Psoas muscle (tissue), 8 donors: ENCODE results near the gene NOLC1. TPM values are rescaled to one million over a fixed set of nuclear protein-coding genes. Genes with fewer than 3 reads are reported as not detected.

ENCODE experiments used
- ATAC-seq, 4 donors: fragments of 200-7000 bp; cut with Tn5 transposase; one replicate each; pipeline ENCODE4 v1.9.1; 2020; ENCODE audit warnings: moderate library complexity in 3 of 4, mild to moderate bottlenecking in 2 of 4
- DNase-seq, 2 donors: peaks; one replicate each; pipeline ENCODE4 v3.0.0-alpha.2; 2020
- H3K27ac ChIP-seq: fragments of 200-600 bp; one replicate; pipeline ENCODE4 v1.8.0; 2022
- H3K27me3 ChIP-seq, 3 donors: fragments of 200-600 bp in 1 of 3; one replicate each; pipeline versions ENCODE4 v1.6.1 to v1.8.0; 2013 to 2022; ENCODE audit warnings: low read length in 2 of 3, mild to moderate bottlenecking in 2 of 3, moderate library complexity in 1 of 3; ENCODE audit not compliant: insufficient read depth in 3 of 3
- H3K36me3 ChIP-seq, 2 donors: fragments of 200-600 bp in 1 of 2; one replicate each; pipeline versions ENCODE4 v1.6.1 to v1.8.0; 2013 to 2022; ENCODE audit warnings: low read depth in 1 of 2, mild to moderate bottlenecking in 1 of 2, moderate library complexity in 1 of 2; ENCODE audit not compliant: insufficient read depth in 1 of 2
- H3K4me1 ChIP-seq: fragments of 200-600 bp; one replicate; pipeline ENCODE4 v1.8.0; 2022
- H3K4me3 ChIP-seq: fragments of 200-600 bp; one replicate; pipeline ENCODE4 v1.8.0; 2022; ENCODE audit warnings: mild to moderate bottlenecking
- H3K9me3 ChIP-seq: fragments of 200-600 bp; one replicate; pipeline ENCODE4 v1.8.0; 2022
- WGBS, 3 donors: extraction: QIAGEN DNeasy Blood & Tissue Kit; methylation state at CpG; one replicate each; pipeline versions ENCODE4 v1.1.6 to v1.1.7; 2013; 5-methylcytosine and 5-hydroxymethylcytosine counted together
- intact Hi-C, 2 donors: fragments of 100-400 bp; cut with DNase I; formaldehyde crosslinking; loops; one replicate each; pipeline versions ENCODE4 v1.11.0 to v1.14.2; 2022
- polyA plus RNA-seq, 3 donors: library from polyadenylated mRNA; stranded (reverse); fragments of 200-250 nt; gene quantifications; one replicate each; pipeline ENCODE4 v1.2.3, GENCODE V29; 2013
- total RNA-seq, 4 donors: library from RNA; stranded (reverse); fragmentation: NEBNext Ultra II Directional in 2 of 4; extraction: Animal tissue kit (Norgen Biotek cat#: 25700) in 2 of 4; gene quantifications; one replicate each; pipeline versions ENCODE4 v1.2.1 to v1.2.4, GENCODE V29; 2021 to 2023
- TF ChIP-seq, protein P1 (sequence below): fragments of 200-600 bp; IDR thresholded peaks from one replicate; pipeline ENCODE4 v1.8.0; 2022; ENCODE audit warnings: antibody characterized with exemption
- donor health status: healthy with polysubstance abuse.
- donor health status: DM: no; HTN: no; CAD: no; lungs with moderate emphysema.
- donor health status: Bipolar disorder and iron deficiency.
- donor health status: healthy.
- donor health status: DM: yes; HTN: yes; CAD: no.
- donor health status: DM: no; HTN: no; CAD: no.
- donor health status: DM: no; HTN: no; CAD: no.
- donor health status: DM: yes; HTN: yes; CAD: no.

Gene NOLC1
- total and polyA plus RNA-seq, 7 donors, result 25.8 to 86.1 (median 57.6) TPM

DNA sequence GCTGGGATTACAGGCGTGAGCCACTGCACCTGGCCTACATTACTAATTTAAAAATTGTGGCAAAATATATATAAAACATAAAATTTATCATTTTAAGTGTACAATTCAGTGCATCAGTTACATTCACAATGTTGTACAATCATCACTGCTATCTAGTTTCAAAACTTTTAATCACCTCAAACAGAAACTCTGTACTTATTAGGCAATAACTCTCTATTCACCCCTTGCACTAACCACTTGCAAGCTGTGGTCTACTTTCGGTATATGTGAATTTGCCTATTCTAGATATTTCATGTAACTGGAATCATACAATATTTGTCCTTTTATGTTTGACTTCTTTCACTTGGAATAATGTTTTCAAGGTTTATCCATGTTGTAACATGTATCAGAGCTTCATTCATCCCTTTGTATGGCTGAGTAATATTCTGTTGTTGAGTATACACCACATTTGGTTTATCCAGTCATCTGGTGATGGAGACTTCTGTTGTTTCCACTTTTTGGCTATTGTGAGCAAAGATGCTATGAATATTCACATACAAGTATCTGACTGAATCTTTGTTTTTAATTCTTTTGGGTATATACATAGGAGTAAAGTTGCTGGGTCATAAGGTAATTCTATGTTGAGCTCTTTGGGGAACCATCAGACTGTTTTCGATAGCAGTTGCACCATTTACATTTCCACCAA lies 59.6 kb downstream of the NOLC1 start:
- TF ChIP-seq, protein P1, sequence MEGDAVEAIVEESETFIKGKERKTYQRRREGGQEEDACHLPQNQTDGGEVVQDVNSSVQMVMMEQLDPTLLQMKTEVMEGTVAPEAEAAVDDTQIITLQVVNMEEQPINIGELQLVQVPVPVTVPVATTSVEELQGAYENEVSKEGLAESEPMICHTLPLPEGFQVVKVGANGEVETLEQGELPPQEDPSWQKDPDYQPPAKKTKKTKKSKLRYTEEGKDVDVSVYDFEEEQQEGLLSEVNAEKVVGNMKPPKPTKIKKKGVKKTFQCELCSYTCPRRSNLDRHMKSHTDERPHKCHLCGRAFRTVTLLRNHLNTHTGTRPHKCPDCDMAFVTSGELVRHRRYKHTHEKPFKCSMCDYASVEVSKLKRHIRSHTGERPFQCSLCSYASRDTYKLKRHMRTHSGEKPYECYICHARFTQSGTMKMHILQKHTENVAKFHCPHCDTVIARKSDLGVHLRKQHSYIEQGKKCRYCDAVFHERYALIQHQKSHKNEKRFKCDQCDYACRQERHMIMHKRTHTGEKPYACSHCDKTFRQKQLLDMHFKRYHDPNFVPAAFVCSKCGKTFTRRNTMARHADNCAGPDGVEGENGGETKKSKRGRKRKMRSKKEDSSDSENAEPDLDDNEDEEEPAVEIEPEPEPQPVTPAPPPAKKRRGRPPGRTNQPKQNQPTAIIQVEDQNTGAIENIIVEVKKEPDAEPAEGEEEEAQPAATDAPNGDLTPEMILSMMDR, result no peak
- 87 to 90% (median 88%) methylated on average over 3 of the region's 3 CpGs for WGBS, 3 donors
- intact Hi-C loops, result no loop called here
- no peaks in the 10 kb centered on the region for H3K36me3 ChIP-seq
- no peak overlapping the region for H3K27ac ChIP-seq
- no peaks in the 10 kb centered on the region for H3K4me1 ChIP-seq
- DNase-seq, result no peak
- H3K4me3 ChIP-seq, result no peak overlapping the region
- H3K27me3 ChIP-seq, result no peaks in the 10 kb centered on the region
- ATAC-seq, result no peak
- no peaks in the 10 kb centered on the region for H3K9me3 ChIP-seq

Other genes with a start within 250 kb of the NOLC1 start
- gene ARMH3, start 96.2 kb upstream of the NOLC1 start, total RNA-seq, result 10 to 100 TPM; 14.1 to 22.9 (median 18.4) TPM
- 10 to 100 TPM; 26.0 to 38.7 (median 30.2) TPM for gene ARMH3, start 96.2 kb upstream of the NOLC1 start, polyA plus RNA-seq
- gene HPS6, start 87.0 kb upstream of the NOLC1 start, total RNA-seq, result 10 to 100 TPM in 2 of 4 donors, 1 to 10 TPM in 2; 8.8 to 13.2 (median 10.1) TPM
- gene HPS6, start 87.0 kb upstream of the NOLC1 start, polyA plus RNA-seq, result 10 to 100 TPM in 1 of 3 donors, 1 to 10 TPM in 2; 7.3 to 12.5 (median 9.8) TPM
- 10 to 100 TPM; 22.0 to 29.8 (median 26.8) TPM for gene LDB1, start 32.0 kb upstream of the NOLC1 start, total RNA-seq
- 10 to 100 TPM; 13.9 to 24.9 (median 14.6) TPM for gene LDB1, start 32.0 kb upstream of the NOLC1 start, polyA plus RNA-seq
- 10 to 100 TPM; 14.9 to 57.5 (median 32.1) TPM for gene PPRC1, start 19.3 kb upstream of the NOLC1 start, total RNA-seq
- 10 to 100 TPM; 14.7 to 32.2 (median 15.5) TPM for gene PPRC1, start 19.3 kb upstream of the NOLC1 start, polyA plus RNA-seq
- under 1 TPM in 3 of 4 donors, not detected in 1; 0.25 to 0.54 (median 0.26) TPM for gene ELOVL3, start 73.9 kb downstream of the NOLC1 start, total RNA-seq
- under 1 TPM; 0.17 to 0.32 (median 0.26) TPM for gene ELOVL3, start 73.9 kb downstream of the NOLC1 start, polyA plus RNA-seq
- 1 to 10 TPM; 6.9 to 9.7 (median 8.8) TPM for gene PITX3, start 89.1 kb downstream of the NOLC1 start, total RNA-seq
- 1 to 10 TPM; 2.0 to 7.6 (median 4.5) TPM for gene PITX3, start 89.1 kb downstream of the NOLC1 start, polyA plus RNA-seq
- gene GBF1, start 93.1 kb downstream of the NOLC1 start, total RNA-seq, result 10 to 100 TPM; 40.8 to 47.1 (median 44.2) TPM
- gene GBF1, start 93.1 kb downstream of the NOLC1 start, polyA plus RNA-seq, result 10 to 100 TPM; 14.1 to 32.0 (median 15.8) TPM
- 10 to 100 TPM; 11.3 to 86.0 (median 12.7) TPM for gene NFKB2, start 243.3 kb downstream of the NOLC1 start, total RNA-seq
- gene NFKB2, start 243.3 kb downstream of the NOLC1 start, polyA plus RNA-seq, result 10 to 100 TPM in 2 of 3 donors, 1 to 10 TPM in 1; 8.3 to 13.2 (median 10.9) TPM